Measurements from ENCODE around the gene C5orf34. TPM values are rescaled to one million over a fixed set of nuclear protein-coding genes. Genes with fewer than 3 reads are reported as not detected.

The C5orf34 gene
- total RNA-seq, 1 experiment from 2014 or later, result 16.3 TPM

- ATAC-seq, result no peak
- peaks cover 3% of the 10 kb centered on the region; the same call in 1 of the 2 replicates for H3K4me1 ChIP-seq (ENCODE audit: insufficient read depth, low read length)
- TF ChIP-seq, protein P1, sequence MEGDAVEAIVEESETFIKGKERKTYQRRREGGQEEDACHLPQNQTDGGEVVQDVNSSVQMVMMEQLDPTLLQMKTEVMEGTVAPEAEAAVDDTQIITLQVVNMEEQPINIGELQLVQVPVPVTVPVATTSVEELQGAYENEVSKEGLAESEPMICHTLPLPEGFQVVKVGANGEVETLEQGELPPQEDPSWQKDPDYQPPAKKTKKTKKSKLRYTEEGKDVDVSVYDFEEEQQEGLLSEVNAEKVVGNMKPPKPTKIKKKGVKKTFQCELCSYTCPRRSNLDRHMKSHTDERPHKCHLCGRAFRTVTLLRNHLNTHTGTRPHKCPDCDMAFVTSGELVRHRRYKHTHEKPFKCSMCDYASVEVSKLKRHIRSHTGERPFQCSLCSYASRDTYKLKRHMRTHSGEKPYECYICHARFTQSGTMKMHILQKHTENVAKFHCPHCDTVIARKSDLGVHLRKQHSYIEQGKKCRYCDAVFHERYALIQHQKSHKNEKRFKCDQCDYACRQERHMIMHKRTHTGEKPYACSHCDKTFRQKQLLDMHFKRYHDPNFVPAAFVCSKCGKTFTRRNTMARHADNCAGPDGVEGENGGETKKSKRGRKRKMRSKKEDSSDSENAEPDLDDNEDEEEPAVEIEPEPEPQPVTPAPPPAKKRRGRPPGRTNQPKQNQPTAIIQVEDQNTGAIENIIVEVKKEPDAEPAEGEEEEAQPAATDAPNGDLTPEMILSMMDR (conservative IDR thresholded peaks at IDR 0.05; ENCODE audit: low read depth, low read length), result no peak
- TF ChIP-seq EZH2phosphoT487 (IDR thresholded peaks at IDR 0.05; ENCODE audit: borderline replicate concordance, low read length) (no peak), EZH2 (IDR thresholded peaks at IDR 0.05; ENCODE audit: low read length, unreplicated experiment) (no peak)
- CTCF ChIA-PET, result interaction anchor here (0.6 kb wide), 1 partner anchor 610 kb away, joined by 3 read pairs; no protein-coding TSS in a partner anchor
- H3K36me3 ChIP-seq (ENCODE audit: low read depth, low read length), result peaks cover 81% of the 10 kb centered on the region
- no peak overlapping the region for H3K9ac ChIP-seq (ENCODE audit: low read length)
- peaks cover 8% of the 10 kb centered on the region for H4K20me1 ChIP-seq (ENCODE audit: low read length)
- BruUV-seq (replicated peaks), result no TSS peak
- no peaks in the 10 kb centered on the region for H3K9me2 ChIP-seq (replicated peaks; ENCODE audit: low read length)
- no peak overlapping the region for H3K4me2 ChIP-seq (ENCODE audit: low read length)
- H3F3A ChIP-seq (ENCODE audit: low read length, unreplicated experiment), result no peaks in the 10 kb centered on the region
- intact Hi-C loops (cut with micrococcal nuclease), result no loop called here
- H3K9me3 ChIP-seq (ENCODE audit: low read length), result no peaks in the 10 kb centered on the region
- DNase-seq, result no peak
- H3K27ac ChIP-seq (ENCODE audit: low read length), result no peak overlapping the region
- no peak overlapping the region for H2AFZ ChIP-seq (ENCODE audit: low read length)
- H3K27me3 ChIP-seq (ENCODE audit: low read length), result no peaks in the 10 kb centered on the region
- POLR2A ChIA-PET (ENCODE audit: unreplicated experiment), result no interaction called here
- peaks cover 47% of the 10 kb centered on the region for H3K79me2 ChIP-seq (ENCODE audit: low read length)
- no peak overlapping the region for H3K4me3 ChIP-seq (ENCODE audit: low read length)
These were observed 33.4 kb upstream of the C5orf34 start for GRCh38 chr5:43548358-43548757.

DNA sequence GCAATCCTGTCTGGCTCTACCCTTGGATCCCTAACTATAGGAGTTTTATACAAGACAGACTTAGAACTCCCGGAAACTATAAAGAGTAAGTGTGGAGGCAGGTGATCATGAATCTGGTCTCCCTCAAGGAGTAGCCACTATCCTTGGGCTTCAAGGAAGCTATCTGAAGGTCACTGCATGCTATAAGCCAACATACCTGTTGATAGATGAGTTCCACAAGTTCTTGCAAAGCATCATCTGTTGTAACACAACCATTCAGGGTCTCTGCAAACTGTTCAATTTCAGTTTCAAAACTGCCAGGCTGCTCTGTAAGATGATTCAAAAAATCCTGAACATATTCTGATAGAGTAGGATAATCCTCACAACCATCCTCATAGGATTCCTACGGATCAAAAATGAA is 32.6 kb upstream of the C5orf34 start:
- Histone ChIP-seq H3K9me2 (replicated peaks; ENCODE audit: low read length) (no peaks in the 10 kb centered on the region), H3F3A (ENCODE audit: low read length, unreplicated experiment) (no peaks in the 10 kb centered on the region), H3K4me1 (ENCODE audit: insufficient read depth, low read length) (no peaks in the 10 kb centered on the region), H3K9ac (ENCODE audit: low read length) (no peak overlapping the region), H3K79me2 (ENCODE audit: low read length) (peaks cover 39% of the 10 kb centered on the region), H3K27me3 (ENCODE audit: low read length) (no peaks in the 10 kb centered on the region), H3K9me3 (ENCODE audit: low read length) (no peaks in the 10 kb centered on the region), H3K4me3 (ENCODE audit: low read length) (no peak overlapping the region), H4K20me1 (ENCODE audit: low read length) (peaks cover under 1% of the 10 kb centered on the region; the same call in 1 of the 2 replicates), H3K36me3 (ENCODE audit: low read depth, low read length) (peaks cover 81% of the 10 kb centered on the region), H2AFZ (ENCODE audit: low read length) (no peak overlapping the region), H3K4me2 (ENCODE audit: low read length) (no peak overlapping the region), H3K27ac (ENCODE audit: low read length) (no peak overlapping the region)
- ChIA-PET POLR2A (ENCODE audit: unreplicated experiment) (no interaction called here), CTCF (no interaction called here)
- no TSS peak for BruUV-seq (replicated peaks)
- intact Hi-C loops (cut with micrococcal nuclease), result no loop called here
- TF ChIP-seq EZH2phosphoT487 (IDR thresholded peaks at IDR 0.05; ENCODE audit: borderline replicate concordance, low read length) (no peak), EZH2 (IDR thresholded peaks at IDR 0.05; ENCODE audit: low read length, unreplicated experiment) (no peak)
- TF ChIP-seq, protein P1 (conservative IDR thresholded peaks at IDR 0.05; ENCODE audit: low read depth, low read length), result no peak
- no peak for DNase-seq
- no peak for ATAC-seq

- H3K4me1 ChIP-seq (ENCODE audit: insufficient read depth, low read length), result no peaks in the 10 kb centered on the region
- CTCF ChIA-PET, result no interaction called here
These were observed 28.5 kb upstream of the C5orf34 start for GRCh38 chr5:43543434-43543833.

More at GRCh38 chr5:43543434-43543833, 28.5 kb upstream of the C5orf34 start:
- no peak overlapping the region for H3K4me2 ChIP-seq (ENCODE audit: low read length)
- H2AFZ ChIP-seq (ENCODE audit: low read length), result no peak overlapping the region
- POLR2A ChIA-PET (ENCODE audit: unreplicated experiment), result no interaction called here
- intact Hi-C loops (cut with micrococcal nuclease), result no loop called here
- no peak overlapping the region for H3K27ac ChIP-seq (ENCODE audit: low read length)
- no TSS peak for BruUV-seq (replicated peaks)
- H3K9me2 ChIP-seq (replicated peaks; ENCODE audit: low read length), result no peaks in the 10 kb centered on the region
- no peak overlapping the region for H3K9ac ChIP-seq (ENCODE audit: low read length)
- ATAC-seq (no peak), DNase-seq (no peak)
- TF ChIP-seq EZH2phosphoT487 (IDR thresholded peaks at IDR 0.05; ENCODE audit: borderline replicate concordance, low read length) (no peak), EZH2 (IDR thresholded peaks at IDR 0.05; ENCODE audit: low read length, unreplicated experiment) (no peak)
- TF ChIP-seq, protein P1 (conservative IDR thresholded peaks at IDR 0.05; ENCODE audit: low read depth, low read length), result no peak
- no peaks in the 10 kb centered on the region for H3K9me3 ChIP-seq (ENCODE audit: low read length)
- H3K27me3 ChIP-seq (ENCODE audit: low read length), result no peaks in the 10 kb centered on the region
- H3K79me2 ChIP-seq (ENCODE audit: low read length), result peaks cover 7% of the 10 kb centered on the region; the same call in 1 of the 2 replicates
- H4K20me1 ChIP-seq (ENCODE audit: low read length), result peaks cover 4% of the 10 kb centered on the region; the same call in 1 of the 2 replicates
- H3F3A ChIP-seq (ENCODE audit: low read length, unreplicated experiment), result peaks cover 3% of the 10 kb centered on the region
- H3K36me3 ChIP-seq (ENCODE audit: low read depth, low read length), result peaks cover 79% of the 10 kb centered on the region
- no peak overlapping the region for H3K4me3 ChIP-seq (ENCODE audit: low read length)

Measured in PC-3 (cell line).